Chondrocyte (in vitro differentiated cells): Measurements from ENCODE around the gene PGPEP1. TPM values are rescaled to one million over a fixed set of nuclear protein-coding genes. Genes with fewer than 3 reads are reported as not detected.

ENCODE experiments used
- DNase-seq: peaks from one replicate; pipeline ENCODE4 v3.0.0; 2021; ENCODE audit warnings: mixed read lengths, low spot score
- H3K27ac Mint-ChIP-seq: one replicate; pipeline ENCODE4 v1.8.0; 2021; ENCODE audit warnings: mild to moderate bottlenecking, moderate library complexity, mixed read lengths; ENCODE audit not compliant: unreplicated experiment
- H3K27me3 Mint-ChIP-seq: 2 replicates; pipeline ENCODE4 v1.8.0; 2021; ENCODE audit warnings: low read depth, mixed read lengths
- H3K36me3 Mint-ChIP-seq: 2 replicates; pipeline ENCODE4 v1.8.0; 2021; ENCODE audit warnings: low read depth, mixed read lengths
- H3K4me1 Mint-ChIP-seq: 2 replicates; pipeline ENCODE4 v1.8.0; 2021; ENCODE audit warnings: low read depth, mild to moderate bottlenecking, mixed read lengths
- H3K4me3 Mint-ChIP-seq: one replicate; pipeline ENCODE4 v1.8.0; 2021; ENCODE audit warnings: mild to moderate bottlenecking, moderate library complexity, mixed read lengths; ENCODE audit not compliant: unreplicated experiment
- H3K9me3 Mint-ChIP-seq: 2 replicates; pipeline ENCODE4 v1.8.0; 2021; ENCODE audit warnings: low read depth, mixed read lengths
- CTCF ChIP-seq: fragments of 200-600 bp; sonication (generic); IDR thresholded peaks from 2 replicates; pipeline ENCODE4 v1.5.0; 2021; ENCODE audit warnings: antibody characterized with exemption, mild to moderate bottlenecking, moderate library complexity
- total RNA-seq: library from RNA; stranded (reverse); gene quantifications from 3 replicates; pipeline ENCODE4 v1.2.1, GENCODE V29; 2021

Gene PGPEP1
- total RNA-seq, 1 donor from 2014 or later, result 21.5 TPM

GRCh38 chr19:18389726-18390064, 49.3 kb downstream of the PGPEP1 start:
- TF ChIP-seq CTCF, result no peak
- peaks cover 39% of the 10 kb centered on the region for H3K4me1 Mint-ChIP-seq
- no peak overlapping the region for H3K27ac Mint-ChIP-seq
- DNase-seq, result no peak
- peak overlapping the region; percentile 63 for H3K4me3 Mint-ChIP-seq
- H3K9me3 Mint-ChIP-seq, result no peaks in the 10 kb centered on the region
- peaks cover 9% of the 10 kb centered on the region for H3K36me3 Mint-ChIP-seq
- H3K27me3 Mint-ChIP-seq, result no peaks in the 10 kb centered on the region

- no peaks in the 10 kb centered on the region for H3K9me3 Mint-ChIP-seq
- H3K4me1 Mint-ChIP-seq, result peaks cover 39% of the 10 kb centered on the region
- TF ChIP-seq CTCF, result no peak
- peaks cover 9% of the 10 kb centered on the region for H3K36me3 Mint-ChIP-seq
- DNase-seq, result no peak
- H3K27me3 Mint-ChIP-seq, result no peaks in the 10 kb centered on the region
- peak overlapping the region; percentile 71 for H3K27ac Mint-ChIP-seq
- H3K4me3 Mint-ChIP-seq, result peak overlapping the region; percentile 63
Observed at GRCh38 chr19:18390065-18390907, 49.9 kb downstream of the PGPEP1 start.

GRCh38 chr19:18391509-18392075, 51.2 kb downstream of the PGPEP1 start:
- H3K27me3 Mint-ChIP-seq, result no peaks in the 10 kb centered on the region
- no peak for DNase-seq
- H3K9me3 Mint-ChIP-seq, result no peaks in the 10 kb centered on the region
- TF ChIP-seq CTCF, result no peak
- H3K4me1 Mint-ChIP-seq, result peaks cover 27% of the 10 kb centered on the region
- no peak overlapping the region for H3K4me3 Mint-ChIP-seq
- H3K36me3 Mint-ChIP-seq, result peaks cover 7% of the 10 kb centered on the region
- H3K27ac Mint-ChIP-seq, result no peak overlapping the region

GRCh38 chr19:18392417-18392816, 52.0 kb downstream of the PGPEP1 start:
- peaks cover 19% of the 10 kb centered on the region for H3K4me1 Mint-ChIP-seq
- no peak for TF ChIP-seq CTCF
- no peaks in the 10 kb centered on the region for H3K9me3 Mint-ChIP-seq
- DNase-seq, result no peak
- no peak overlapping the region for H3K4me3 Mint-ChIP-seq
- H3K27ac Mint-ChIP-seq, result no peak overlapping the region
- no peaks in the 10 kb centered on the region for H3K27me3 Mint-ChIP-seq
- peaks cover 6% of the 10 kb centered on the region for H3K36me3 Mint-ChIP-seq

- no peak for TF ChIP-seq CTCF
- peaks cover 6% of the 10 kb centered on the region for H3K36me3 Mint-ChIP-seq
- no peak overlapping the region for H3K27ac Mint-ChIP-seq
- H3K27me3 Mint-ChIP-seq, result no peaks in the 10 kb centered on the region
- no peaks in the 10 kb centered on the region for H3K9me3 Mint-ChIP-seq
- DNase-seq, result no peak
- H3K4me3 Mint-ChIP-seq, result no peak overlapping the region
- peaks cover 21% of the 10 kb centered on the region for H3K4me1 Mint-ChIP-seq
Observed at GRCh38 chr19:18392926-18393325, 52.5 kb downstream of the PGPEP1 start.
